Inflammatory macrophage treated with lipopolysaccharide for 1 hour (primary cell): ENCODE measurements around the gene SEMA3F.

Experiments
- DNase-seq, 2 donors: peaks; one replicate each; pipeline ENCODE4 v3.0.0-alpha.2; 2020 to 2022

Gene SEMA3F

GRCh38 chr3:50154840-50155490 lies at the start of gene SEMA3F:
Gene SEMA3F, plus strand, starts transcription at chr3:50155324. Its CDS starts 4,299 bp downstream, at chr3:50159623.
- peak; percentile 68 for DNase-seq

GRCh38 chr3:50111757-50112156 lies 43.4 kb upstream of the SEMA3F start:
- no peak for DNase-seq

DNA sequence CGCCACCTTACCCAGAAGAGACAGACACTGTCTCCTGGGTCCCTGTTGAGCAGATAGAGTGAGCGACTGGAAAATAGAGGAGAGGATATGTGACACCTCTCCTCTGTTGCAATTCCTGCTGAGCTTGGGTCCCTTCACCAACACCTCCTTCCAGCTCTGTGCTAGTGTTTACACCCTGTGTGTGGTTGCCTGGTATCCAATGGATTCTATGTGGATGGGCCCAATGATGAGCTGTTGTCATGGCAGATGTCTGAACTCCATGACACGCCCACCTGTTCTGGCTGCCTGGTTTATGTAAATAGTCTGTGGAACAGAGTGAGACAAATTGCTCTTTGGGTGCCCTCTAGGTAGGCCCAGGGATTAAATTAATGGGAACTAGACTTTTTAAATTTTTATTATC lies 42.7 kb upstream of the SEMA3F start:
- no peak for DNase-seq

DNA sequence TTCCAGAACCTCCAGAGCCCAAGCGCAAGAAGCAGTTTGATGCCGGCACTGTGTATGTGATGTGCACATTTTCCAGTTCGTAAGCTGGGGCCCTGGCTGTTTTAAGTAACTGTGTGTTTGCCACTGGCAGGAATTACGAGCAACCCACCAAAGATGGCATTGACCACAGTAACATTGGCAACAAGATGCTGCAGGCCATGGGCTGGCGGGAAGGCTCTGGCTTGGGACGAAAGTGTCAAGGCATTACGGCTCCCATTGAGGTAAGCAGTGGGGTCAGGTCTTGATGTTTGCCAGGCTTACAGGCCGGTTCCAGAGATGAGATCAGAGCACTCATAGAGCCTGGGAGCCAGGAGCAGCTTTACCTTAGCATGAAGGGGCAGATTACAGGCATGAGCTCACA lies 38.0 kb upstream of the SEMA3F start:
- DNase-seq: no peak

GRCh38 chr3:50118237-50118636 lies 36.9 kb upstream of the SEMA3F start:
- DNase-seq: peak in 1 of 2 donors; percentile 12

- no peak for DNase-seq
These were observed 35.3 kb upstream of the SEMA3F start for GRCh38 chr3:50119786-50120185.

GRCh38 chr3:50120364-50121071 lies 34.6 kb upstream of the SEMA3F start:
- DNase-seq: no peak

- peak; percentile 45 to 77 for DNase-seq
These were observed 33.8 kb upstream of the SEMA3F start for GRCh38 chr3:50121072-50122032.

DNA sequence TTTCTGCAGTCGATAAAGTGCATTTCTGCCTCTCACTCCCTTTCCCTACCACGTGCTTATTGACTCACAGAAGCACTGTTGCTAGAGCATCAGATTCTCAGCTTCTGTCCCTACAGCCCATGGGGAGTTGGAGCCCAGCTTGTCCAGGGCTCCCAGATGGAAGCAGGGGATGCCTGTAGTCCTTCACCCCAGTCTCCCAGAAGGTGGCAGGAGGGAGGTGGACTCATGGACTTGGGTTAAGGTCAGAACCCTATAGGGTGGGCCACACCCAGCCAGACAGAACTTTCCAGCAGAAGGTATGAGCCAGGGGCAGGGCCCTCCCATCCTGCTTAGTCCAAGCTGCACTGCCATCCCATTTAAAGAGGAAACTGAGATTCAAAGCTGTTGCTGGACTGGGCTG lies 33.1 kb upstream of the SEMA3F start:
- no peak for DNase-seq

- no peak for DNase-seq
These were observed 32.3 kb upstream of the SEMA3F start for GRCh38 chr3:50122661-50123391.

GRCh38 chr3:50123394-50124051 lies 31.6 kb upstream of the SEMA3F start:
- no peak for DNase-seq

- no peak for DNase-seq
These were observed 30.9 kb upstream of the SEMA3F start for GRCh38 chr3:50124052-50124799.

- DNase-seq: no peak
These were observed 30.3 kb upstream of the SEMA3F start for GRCh38 chr3:50124800-50125178.

DNA sequence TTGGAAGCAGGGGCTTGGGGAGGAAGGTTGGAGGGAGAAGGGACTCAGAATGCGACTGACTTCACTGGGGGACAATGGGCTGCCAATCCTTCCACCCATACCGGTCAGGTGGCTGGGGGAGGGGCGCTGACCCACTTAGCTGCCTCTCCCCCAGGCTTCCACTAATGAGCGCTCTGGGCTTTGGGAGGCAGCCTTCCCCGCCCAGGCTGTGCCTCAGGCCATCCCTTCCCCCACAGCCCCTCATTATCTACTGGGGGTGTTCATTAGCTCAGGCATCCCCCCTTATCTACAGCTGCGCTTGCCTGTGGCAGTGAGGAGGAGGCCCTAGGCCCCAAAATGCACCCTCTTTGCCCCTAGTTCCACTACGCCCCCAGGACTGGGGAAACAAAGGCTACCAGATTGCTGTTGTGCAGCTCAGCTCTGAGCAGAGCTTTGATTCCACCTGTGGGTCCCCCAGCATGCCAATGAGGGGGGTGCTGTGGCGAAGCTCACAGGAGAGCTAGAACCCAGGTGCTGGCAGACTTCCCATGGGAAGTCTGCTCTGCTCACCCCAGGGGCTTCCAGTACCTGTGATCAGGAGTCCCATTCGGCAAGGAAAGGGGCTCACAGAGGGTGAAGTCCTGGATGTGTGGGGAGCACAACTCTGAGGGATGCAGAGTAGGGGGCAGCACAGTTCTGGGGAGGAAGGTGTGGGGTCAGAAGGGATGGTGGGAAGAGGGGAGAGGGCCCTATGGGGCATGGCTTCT lies 29.4 kb upstream of the SEMA3F start:
- no peak for DNase-seq

- no peak for DNase-seq
These were observed 28.6 kb upstream of the SEMA3F start for GRCh38 chr3:50126287-50127211.

DNA sequence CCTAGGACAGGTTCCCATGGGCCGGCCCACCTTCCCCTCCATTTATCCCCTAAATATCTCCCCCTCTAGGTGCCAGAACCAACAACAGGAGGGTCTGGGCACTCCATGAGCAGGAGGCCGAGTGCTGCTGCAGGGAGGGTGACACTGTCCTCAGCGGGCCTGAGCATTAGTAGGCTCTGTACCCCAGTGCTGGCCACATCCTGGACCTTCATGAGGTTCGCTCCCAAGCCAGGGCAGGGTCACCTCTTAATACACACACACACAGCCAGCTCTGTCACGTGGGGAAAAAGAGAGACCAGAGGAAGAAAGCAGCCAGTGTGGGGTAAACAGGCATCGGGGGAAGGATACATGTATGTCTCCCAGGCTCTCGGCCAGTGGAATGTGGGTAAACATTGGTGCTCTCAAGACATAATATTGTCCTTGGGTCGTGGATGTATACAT lies 27.9 kb upstream of the SEMA3F start:
- no peak for DNase-seq

GRCh38 chr3:50128001-50128400 lies 27.1 kb upstream of the SEMA3F start:
- no peak for DNase-seq

DNA sequence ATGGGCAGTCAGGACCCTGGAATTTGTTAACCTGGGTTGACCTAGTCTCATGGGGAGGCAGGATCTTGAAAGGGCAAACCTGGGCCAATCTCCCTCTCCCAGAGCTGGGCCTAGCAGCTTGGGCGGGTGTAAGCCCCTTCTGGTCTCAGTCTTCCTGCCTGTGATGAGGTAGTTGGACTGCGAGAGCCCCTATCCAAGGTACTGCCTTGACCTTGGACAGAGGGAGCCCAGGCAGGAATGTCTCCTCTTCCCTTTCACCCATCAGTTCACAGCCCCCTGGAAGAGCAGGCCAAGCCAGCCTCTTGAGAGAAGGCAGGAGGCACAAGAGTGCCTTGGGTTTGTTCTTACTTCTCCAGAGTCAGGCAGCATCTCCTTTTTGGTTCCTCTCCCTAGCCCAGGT lies 24.7 kb upstream of the SEMA3F start:
- DNase-seq: no peak
